Pulmonary artery endothelial cell (primary cell): Measurements from ENCODE around the gene FGGY. TPM values are rescaled to one million over a fixed set of nuclear protein-coding genes. Genes with fewer than 3 reads are reported as not detected.

Experiments used
- DNase-seq: peaks from one replicate; pipeline ENCODE4 v3.0.0-alpha.2; 2011; ENCODE audit warnings: low read depth, low spot score
- total RNA-seq: library from RNA; depleted of rRNA; stranded (reverse); fragments of >200 nt; gene quantifications from 2 replicates; pipeline ENCODE4 v1.2.3, GENCODE V29; 2014

The FGGY gene
- total RNA-seq, 1 donor from 2014 or later: 9.3 TPM

DNA sequence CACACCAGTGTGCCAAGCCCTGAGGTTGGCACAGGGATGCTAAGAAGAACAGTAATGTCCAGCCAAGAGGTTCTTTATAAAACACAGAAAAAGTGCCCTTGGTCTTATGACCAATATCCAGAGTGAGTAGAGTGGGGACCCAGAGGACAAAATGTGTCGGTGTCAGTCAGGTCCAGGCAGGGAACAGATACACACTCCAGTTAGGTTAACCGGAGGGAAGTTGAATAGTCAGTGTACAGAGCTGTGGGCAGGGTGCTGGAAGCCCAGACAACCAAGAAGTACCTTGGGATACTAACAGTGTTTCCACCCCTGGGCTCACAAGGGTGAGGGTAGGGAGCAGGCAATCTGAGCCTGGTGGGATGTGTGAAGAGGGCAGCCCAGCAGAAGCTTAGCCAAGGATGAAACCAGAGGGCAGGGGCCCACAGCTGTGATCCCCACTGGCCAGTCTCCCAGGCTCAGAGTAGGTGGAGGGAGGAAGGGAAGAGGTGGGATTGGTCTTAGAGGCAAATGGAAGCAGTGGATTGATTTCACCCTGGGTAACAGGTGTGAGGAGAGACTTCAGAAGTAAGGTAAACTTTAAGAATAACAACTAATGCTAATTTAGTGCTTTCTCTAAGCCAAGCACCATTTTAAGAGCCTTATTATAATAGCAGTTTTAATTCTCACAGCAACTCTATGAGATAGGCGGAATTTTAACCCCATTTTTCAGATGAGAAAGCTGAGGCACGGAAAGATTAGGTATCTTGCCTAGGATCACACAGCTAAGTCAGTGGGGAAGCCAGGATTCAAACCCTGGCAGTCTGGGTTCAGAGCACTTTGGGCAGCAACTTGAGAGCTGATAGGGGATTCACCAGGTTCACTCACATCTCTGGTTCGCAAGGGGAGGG is 374.4 kb downstream of the FGGY start:
- no peak for DNase-seq

- no peak for DNase-seq
Observed at GRCh38 chr1:59671953-59672305, 375.0 kb downstream of the FGGY start.

DNA sequence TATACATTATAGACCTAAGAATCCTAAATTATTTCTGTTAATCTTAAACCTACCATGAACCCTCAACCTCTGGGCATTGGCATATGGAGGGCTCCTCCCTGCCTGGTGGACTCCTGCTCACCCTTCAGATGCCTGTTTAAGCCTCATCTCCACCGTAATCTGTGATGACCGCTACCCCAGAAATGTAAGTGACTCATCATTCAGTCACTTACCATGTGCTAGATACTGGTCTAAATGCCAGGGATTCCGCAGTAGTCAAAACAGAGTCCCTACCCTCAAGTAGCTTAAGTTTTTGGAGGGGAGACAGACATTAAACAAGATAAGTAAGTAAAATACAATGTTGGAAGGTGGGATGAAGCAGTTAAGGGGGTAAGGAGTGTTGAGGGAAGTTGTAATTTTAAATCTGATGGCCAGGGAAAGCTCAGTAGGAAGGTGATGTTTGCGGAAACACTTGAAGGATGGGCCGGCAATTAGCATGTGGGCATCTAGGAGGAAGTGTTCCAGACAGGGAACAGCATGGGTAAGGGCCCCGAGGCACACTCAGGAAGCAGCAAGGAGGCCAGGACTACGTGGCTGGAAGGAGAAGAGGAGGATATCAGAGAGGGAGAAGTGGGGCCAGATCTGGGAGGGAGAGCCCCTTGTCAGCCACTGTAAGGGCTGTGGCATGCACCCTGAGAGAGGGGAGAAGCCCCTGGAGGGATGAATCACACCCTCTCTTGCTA is 376.1 kb downstream of the FGGY start:
- no peak for DNase-seq

- no peak for DNase-seq
Observed at GRCh38 chr1:59673573-59674450, 376.9 kb downstream of the FGGY start.

GRCh38 chr1:59674595-59674994 is 377.7 kb downstream of the FGGY start:
- DNase-seq: peak; percentile 39

DNA sequence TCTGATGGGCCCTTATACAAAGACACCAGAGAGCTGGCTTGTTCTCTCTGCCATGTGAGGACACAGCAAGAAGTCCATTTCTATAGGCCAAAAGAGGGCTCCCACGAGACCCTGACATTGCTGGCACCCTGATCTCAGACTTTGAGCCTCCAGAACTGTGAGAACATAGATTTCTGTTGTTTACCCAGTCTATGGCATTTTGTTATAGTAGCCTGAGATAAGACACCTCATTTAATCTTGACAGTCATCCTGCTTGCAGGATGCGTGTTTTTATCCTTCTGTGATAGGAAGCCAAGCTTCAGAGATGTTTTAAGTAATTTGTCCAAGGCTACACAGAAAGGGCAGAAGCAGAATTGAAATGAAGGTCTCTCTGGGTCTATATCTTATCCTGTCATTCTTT is 379.0 kb downstream of the FGGY start:
- no peak for DNase-seq

DNA sequence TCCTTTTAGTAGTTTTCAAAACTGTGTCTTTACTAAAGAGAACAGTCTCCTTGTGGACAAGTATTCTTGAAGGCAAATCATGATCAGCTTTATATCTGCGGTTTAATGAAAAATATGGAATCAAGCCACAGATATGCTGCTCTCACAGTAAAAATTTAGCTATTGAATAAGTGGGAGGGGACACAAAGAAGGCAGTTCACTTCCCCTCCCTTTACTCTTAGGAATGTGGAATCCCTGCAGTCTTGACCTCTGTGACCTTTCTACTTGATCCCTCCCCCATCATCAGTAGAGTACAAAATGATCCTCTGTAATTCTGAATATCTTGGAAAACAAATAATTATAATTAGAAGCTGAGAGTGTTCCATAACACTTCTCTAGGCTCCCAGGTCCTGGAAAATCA is 381.1 kb downstream of the FGGY start:
- no peak for DNase-seq

- peak; percentile 56 for DNase-seq
Observed at GRCh38 chr1:59678493-59679228, 381.8 kb downstream of the FGGY start.

DNA sequence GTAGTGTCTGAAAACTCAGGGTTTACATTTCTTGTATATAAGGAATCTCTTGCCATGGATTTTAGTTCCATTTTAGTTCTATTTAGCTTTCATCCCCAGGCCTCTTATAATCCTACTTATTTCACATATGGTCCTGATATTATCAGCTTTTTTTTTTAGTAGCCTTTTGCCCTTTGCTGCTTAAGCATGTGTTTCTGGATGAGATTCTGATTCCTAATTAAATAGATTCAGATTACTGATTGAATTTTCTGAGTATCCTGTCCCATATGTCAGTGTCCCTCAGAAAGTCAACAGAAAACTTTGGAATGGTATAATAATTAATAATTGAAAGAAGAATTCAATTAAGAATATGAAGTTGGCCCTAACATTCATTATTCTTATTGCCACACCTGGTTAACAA is 383.1 kb downstream of the FGGY start:
- no peak for DNase-seq

GRCh38 chr1:59682396-59683080 is 385.6 kb downstream of the FGGY start:
- no peak for DNase-seq

DNA sequence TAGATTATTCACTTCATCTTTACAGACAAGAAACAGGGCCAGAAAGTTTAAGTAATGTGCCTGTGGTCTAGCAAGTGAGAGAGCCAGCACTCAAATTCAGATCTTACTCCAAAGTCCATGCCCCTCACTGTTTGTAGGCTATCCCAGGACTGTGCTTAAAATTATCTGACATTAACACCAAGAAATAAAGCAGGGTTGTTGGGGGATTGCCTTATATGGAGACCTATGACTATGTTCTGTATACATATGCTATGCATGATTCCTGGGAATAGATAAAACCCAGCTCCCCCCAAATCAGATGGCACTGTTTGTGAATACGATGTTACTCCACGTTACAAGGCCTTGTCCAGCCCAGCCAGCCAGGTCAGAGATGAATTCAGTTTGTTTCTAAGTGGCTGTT is 386.3 kb downstream of the FGGY start:
- DNase-seq: no peak

GRCh38 chr1:59684698-59685097 is 387.8 kb downstream of the FGGY start:
- no peak for DNase-seq

GRCh38 chr1:59685101-59685500 is 388.2 kb downstream of the FGGY start:
- no peak for DNase-seq

DNA sequence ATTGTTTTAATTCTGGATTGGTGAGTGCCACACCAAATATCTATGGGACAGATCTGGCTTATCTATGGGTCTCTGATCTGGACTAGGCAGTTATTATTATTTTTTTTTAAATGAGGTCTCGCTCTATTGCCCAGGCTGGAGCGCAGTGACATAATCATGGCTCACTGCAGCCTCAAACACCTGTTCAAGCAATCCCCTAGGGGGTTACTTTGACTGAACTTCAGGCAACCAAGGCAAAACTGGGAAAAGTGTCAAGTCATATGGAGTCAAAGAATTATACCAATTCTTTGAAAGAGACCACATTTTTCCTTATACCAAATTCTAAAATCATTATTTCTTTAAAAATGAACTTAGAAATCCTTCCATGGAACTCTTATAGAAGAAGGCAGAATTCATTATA is 388.8 kb downstream of the FGGY start:
- DNase-seq: no peak

GRCh38 chr1:59686170-59686569 is 389.3 kb downstream of the FGGY start:
- no peak for DNase-seq

- DNase-seq: no peak
Observed at GRCh38 chr1:59686574-59686973, 389.7 kb downstream of the FGGY start.

GRCh38 chr1:59687081-59687480 is 390.2 kb downstream of the FGGY start:
- no peak for DNase-seq

- DNase-seq: no peak
Observed at GRCh38 chr1:59688976-59689375, 392.1 kb downstream of the FGGY start.

- no peak for DNase-seq
Observed at GRCh38 chr1:59689730-59690129, 392.8 kb downstream of the FGGY start.

DNA sequence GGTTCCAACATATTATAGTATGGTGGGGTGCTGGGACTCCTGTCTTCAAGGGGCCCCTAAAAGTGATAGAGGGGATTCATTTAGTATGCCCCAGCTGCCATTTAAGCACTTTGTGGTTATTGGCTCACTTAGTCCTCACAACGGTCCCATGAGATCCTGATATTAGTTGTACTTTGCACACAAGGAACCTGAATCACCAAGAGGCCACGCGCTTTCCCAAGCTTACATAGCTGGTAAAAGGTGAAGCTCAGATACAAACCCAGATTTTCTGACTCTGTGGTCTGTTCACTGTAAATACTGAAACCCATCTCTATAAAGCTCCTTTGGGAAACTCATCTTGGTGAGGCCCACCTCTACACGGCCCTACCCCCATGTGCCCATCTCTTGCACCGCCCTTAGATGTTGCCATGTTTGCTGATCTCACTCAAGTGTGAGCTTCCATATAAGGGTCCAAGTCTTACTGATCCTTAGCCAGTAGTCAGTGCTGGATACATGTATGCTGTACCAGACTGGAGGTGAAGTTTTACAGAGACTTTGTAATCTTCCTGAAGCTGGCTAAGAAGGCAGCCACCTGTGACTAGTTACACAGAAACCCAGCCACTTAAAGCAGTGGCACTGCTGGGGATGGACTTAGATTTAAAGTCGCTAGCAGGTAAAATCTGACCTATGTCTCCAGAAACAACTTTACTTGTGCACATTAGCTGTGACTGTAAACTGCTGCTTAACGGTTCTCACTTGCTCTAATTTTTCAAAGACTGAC is 393.5 kb downstream of the FGGY start:
- no peak for DNase-seq
